Cardiac muscle cell (in vitro differentiated cells and primary cell): Measurements from ENCODE around the gene BST2. TPM values are rescaled to one million over a fixed set of nuclear protein-coding genes. Genes with fewer than 3 reads are reported as not detected.

Experiments used
- DNase-seq, 2 donors: peaks; one replicate each; pipeline versions ENCODE4 v3.0.0 to v3.0.0-alpha.2; 2010 to 2017; ENCODE audit warnings: low read depth in 1 of 2, low spot score in 1 of 2
- H3K27ac ChIP-seq: fragments of 200-600 bp; sonication (generic); 2 replicates; pipeline ENCODE4 v1.5.1; 2016
- H3K27me3 ChIP-seq: fragments of 200-600 bp; sonication (generic); 2 replicates; pipeline ENCODE4 v1.6.0; 2016; ENCODE audit warnings: control low read depth
- H3K36me3 ChIP-seq: fragments of 200-600 bp; sonication (generic); 2 replicates; pipeline ENCODE4 v1.5.1; 2016; ENCODE audit warnings: control low read depth
- H3K4me1 ChIP-seq: fragments of 200-600 bp; sonication (generic); 2 replicates; pipeline ENCODE4 v1.8.1; 2017; ENCODE audit warnings: low read depth, mild to moderate bottlenecking, mixed run types
- H3K4me3 ChIP-seq: fragments of 200-600 bp; sonication (generic); 2 replicates; pipeline ENCODE4 v1.5.1; 2016; ENCODE audit warnings: mild to moderate bottlenecking
- H3K9me3 ChIP-seq: fragments of 200-600 bp; sonication (generic); 2 replicates; pipeline ENCODE4 v1.5.1; 2017; ENCODE audit warnings: low read depth, mild to moderate bottlenecking, control low read depth
- polyA plus RNA-seq: library from polyadenylated mRNA; unstranded; fragments of >200 nt; fragmentation: Nextera tagmentation; extraction: Ambion mirVana; gene quantifications from 2 replicates; pipeline ENCODE4 v1.2.1, GENCODE V29; 2016
- total RNA-seq: library from RNA; depleted of rRNA; stranded (reverse); fragments of >200 nt; gene quantifications from 2 replicates; pipeline ENCODE4 v1.2.3, GENCODE V29; 2016
- TF ChIP-seq, protein P1 (sequence below): IDR thresholded peaks from 2 replicates; pipeline ENCODE4 v1.5.1; 2012; ENCODE audit warnings: low read depth, mild to moderate bottlenecking, low read length

Gene BST2
- total RNA-seq = 69.3 and 166 TPM in 2 replicates
- polyA plus RNA-seq = 91.8 and 184 TPM in 2 replicates

GRCh38 chr19:17405250-17406045 is at the start of gene BST2:
Gene BST2 (minus strand): TSS chr19:17405630. CDS start chr19:17405575, 55 bp downstream.
- Histone ChIP-seq H3K4me3 (peak within 1 kb of the TSS; percentile 27), H3K4me1 (peaks cover 32% of the 10 kb centered on the region)
- peak; percentile 71 to 79 for DNase-seq

GRCh38 chr19:17454576-17455071 is 49.2 kb upstream of the BST2 start:
- Histone ChIP-seq H3K9me3 (no peaks in the 10 kb centered on the region), H3K27me3 (peaks cover 46% of the 10 kb centered on the region), H3K4me3 (no peak overlapping the region), H3K27ac (no peak overlapping the region), H3K36me3 (no peaks in the 10 kb centered on the region), H3K4me1 (no peaks in the 10 kb centered on the region)
- TF ChIP-seq, protein P1, sequence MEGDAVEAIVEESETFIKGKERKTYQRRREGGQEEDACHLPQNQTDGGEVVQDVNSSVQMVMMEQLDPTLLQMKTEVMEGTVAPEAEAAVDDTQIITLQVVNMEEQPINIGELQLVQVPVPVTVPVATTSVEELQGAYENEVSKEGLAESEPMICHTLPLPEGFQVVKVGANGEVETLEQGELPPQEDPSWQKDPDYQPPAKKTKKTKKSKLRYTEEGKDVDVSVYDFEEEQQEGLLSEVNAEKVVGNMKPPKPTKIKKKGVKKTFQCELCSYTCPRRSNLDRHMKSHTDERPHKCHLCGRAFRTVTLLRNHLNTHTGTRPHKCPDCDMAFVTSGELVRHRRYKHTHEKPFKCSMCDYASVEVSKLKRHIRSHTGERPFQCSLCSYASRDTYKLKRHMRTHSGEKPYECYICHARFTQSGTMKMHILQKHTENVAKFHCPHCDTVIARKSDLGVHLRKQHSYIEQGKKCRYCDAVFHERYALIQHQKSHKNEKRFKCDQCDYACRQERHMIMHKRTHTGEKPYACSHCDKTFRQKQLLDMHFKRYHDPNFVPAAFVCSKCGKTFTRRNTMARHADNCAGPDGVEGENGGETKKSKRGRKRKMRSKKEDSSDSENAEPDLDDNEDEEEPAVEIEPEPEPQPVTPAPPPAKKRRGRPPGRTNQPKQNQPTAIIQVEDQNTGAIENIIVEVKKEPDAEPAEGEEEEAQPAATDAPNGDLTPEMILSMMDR = no peak
- DNase-seq = peak in 1 of 2 donors; percentile 29

More at GRCh38 chr19:17405250-17406045, at the start of gene BST2:
- no peaks in the 10 kb centered on the region for H3K27me3 ChIP-seq
- no peaks in the 10 kb centered on the region for H3K9me3 ChIP-seq
- peak within 1 kb of the TSS; percentile 70 for H3K27ac ChIP-seq
- no peaks in the 10 kb centered on the region for H3K36me3 ChIP-seq
- TF ChIP-seq, protein P1 = no peak

- TF ChIP-seq, protein P1 = no peak
- H3K27ac ChIP-seq = no peak overlapping the region
- no peak overlapping the region for H3K4me3 ChIP-seq
- H3K4me1 ChIP-seq = no peaks in the 10 kb centered on the region
- no peak for DNase-seq
- no peaks in the 10 kb centered on the region for H3K36me3 ChIP-seq
- H3K9me3 ChIP-seq = no peaks in the 10 kb centered on the region
- H3K27me3 ChIP-seq = peaks cover 43% of the 10 kb centered on the region
Observed at GRCh38 chr19:17451820-17452219, 46.4 kb upstream of the BST2 start.

- H3K9me3 ChIP-seq = no peaks in the 10 kb centered on the region
- peaks cover 36% of the 10 kb centered on the region for H3K27me3 ChIP-seq
- H3K36me3 ChIP-seq = no peaks in the 10 kb centered on the region
- DNase-seq = no peak
- H3K4me1 ChIP-seq = no peaks in the 10 kb centered on the region
- H3K4me3 ChIP-seq = no peak overlapping the region
- TF ChIP-seq, protein P1 = no peak
- H3K27ac ChIP-seq = no peak overlapping the region
Observed at GRCh38 chr19:17450264-17451075, 45.0 kb upstream of the BST2 start.

- TF ChIP-seq, protein P1 = peak; percentile 62
Observed at GRCh38 chr19:17448131-17448967, 42.9 kb upstream of the BST2 start, which contains the start of gene TMEM221. Gene TMEM221 (minus strand): TSS chr19:17448668. CDS start chr19:17448462, 206 bp downstream.

More at GRCh38 chr19:17448131-17448967, 42.9 kb upstream of the BST2 start, which contains the start of gene TMEM221:
- Histone ChIP-seq H3K9me3 (no peaks in the 10 kb centered on the region), H3K4me1 (no peaks in the 10 kb centered on the region), H3K27ac (no peak within 1 kb of the TSS), H3K36me3 (no peaks in the 10 kb centered on the region), H3K4me3 (peak within 1 kb of the TSS; percentile 52), H3K27me3 (peaks cover 16% of the 10 kb centered on the region)
- DNase-seq = peak; percentile 49 to 71
